K562 (cell line): ENCODE measurements around the gene DKK3. TPM values are rescaled to one million over a fixed set of nuclear protein-coding genes. Genes with fewer than 3 reads are reported as not detected.
A peak's percentile ranks its signal among the peaks of the same experiment; 100 is the strongest.

Experiments used
- ATAC-seq: fragments of 200-7000 bp; cut with Tn5 transposase; 3 replicates; pipeline ENCODE4 v1.9.1; 2020; ENCODE audit warnings: moderate library complexity
- BruUV-seq: library from RNA; stranded (reverse); fragments of 400-500 nt; replicated peaks from 2 replicates; lab custom pipeline; 2021; lab: Mats Ljungman, UMichigan
- CTCF ChIA-PET: fragments of 300-600 bp; formaldehyde crosslinking; extraction: SDS; loops from one replicate; lab custom pipeline; 2021; ENCODE audit warnings: low intra/inter-chr PET ratio; lab: Yijun Ruan, JAX
- POLR2A ChIA-PET: fragments of 300-600, 350-650 bp; sonication (Branson Sonifier 250); formaldehyde crosslinking; extraction: SDS; loops from one replicate; lab custom pipeline; 2021; ENCODE audit warnings: antibody characterized with exemption, inconsistent platforms; lab: Yijun Ruan, JAX
- DNase-seq, 4 experiments: peaks; one replicate each; pipeline versions ENCODE4 v3.0.0 to v3.0.0-alpha.2; 2011 to 2018; ENCODE audit warnings: low spot score in 3 of 4, mixed read lengths in 3 of 4; ENCODE audit errors: extremely low read depth in 1 of 4
- FAIRE-seq: peaks from 2 replicates; lab custom pipeline; 2011; peaks lifted over from hg19 to GRCh38; lab: Jason Lieb, UNC
- H2AFZ ChIP-seq: 2 replicates; pipeline ENCODE4 v1.6.0; 2011; ENCODE audit warnings: low read depth, low read length, control low read depth, inconsistent platforms
- H3K27ac ChIP-seq: fragments of 200-600 bp; 3 replicates; pipeline ENCODE4 v1.8.0; 2011; ENCODE audit warnings: low read depth, mild to moderate bottlenecking, control low read depth, inconsistent platforms, low read length, moderate library complexity, mixed read lengths; ENCODE audit errors: extremely low read depth
- H3K27me3 ChIP-seq, 2 experiments: fragments of 300-600 bp in 1 of 2; 2 replicates in 1 of 2; 3 replicates in 1 of 2; pipeline versions ENCODE4 v1.6.0 to v1.8.0; 2011; ENCODE audit warnings: inconsistent platforms in 2 of 2, low read length in 2 of 2, mild to moderate bottlenecking in 1 of 2, mixed read lengths in 1 of 2, moderate library complexity in 1 of 2; ENCODE audit not compliant: control insufficient read depth in 2 of 2, insufficient read depth in 2 of 2
- H3K36me3 ChIP-seq: fragments of 300-600 bp; 3 replicates; pipeline ENCODE4 v1.8.0; 2011; ENCODE audit warnings: mild to moderate bottlenecking, low read length, inconsistent platforms; ENCODE audit not compliant: control insufficient read depth, insufficient read depth
- H3K4me1 ChIP-seq, 2 experiments: fragments of 200-600 bp in 1 of 2; replicated peaks in 1 of 2; 2 replicates in 1 of 2; 3 replicates in 1 of 2; pipeline versions ENCODE4 v1.5.1 to v1.8.0; 2011; ENCODE audit warnings: inconsistent platforms in 2 of 2, low read length in 2 of 2, mild to moderate bottlenecking in 1 of 2, mixed read lengths in 1 of 2, moderate library complexity in 1 of 2; ENCODE audit not compliant: control insufficient read depth in 2 of 2, insufficient read depth in 2 of 2
- H3K4me2 ChIP-seq: 2 replicates; pipeline ENCODE4 v1.6.1; 2011; ENCODE audit warnings: low read length, control low read depth, inconsistent platforms, mixed read lengths; ENCODE audit not compliant: insufficient read depth
- H3K4me3 ChIP-seq: fragments of 200-600 bp; sonication (generic), shearing (Covaris generic); 2 replicates; pipeline ENCODE4 v1.5.1; 2016; ENCODE audit warnings: control low read depth, inconsistent platforms
- H3K79me2 ChIP-seq: fragments of 200-600 bp; 3 replicates; pipeline ENCODE4 v1.8.0; 2011; ENCODE audit warnings: low read length, inconsistent platforms; ENCODE audit not compliant: control insufficient read depth, insufficient read depth
- H3K9ac ChIP-seq, 2 experiments: 2 replicates each; pipeline versions ENCODE4 v1.6.0 to v1.6.1; 2011; ENCODE audit warnings: low read depth in 2 of 2, low read length in 2 of 2, control low read depth in 1 of 2, inconsistent platforms in 1 of 2, mild to moderate bottlenecking in 1 of 2, mixed read lengths in 1 of 2; ENCODE audit not compliant: insufficient read depth in 1 of 2
- H3K9me1 ChIP-seq: one replicate; pipeline ENCODE4 v1.6.0; 2011; ENCODE audit warnings: inconsistent platforms, mild to moderate bottlenecking, low read length, moderate library complexity; ENCODE audit not compliant: control insufficient read depth, insufficient read depth
- H3K9me3 ChIP-seq: replicated peaks from 2 replicates; pipeline ENCODE4 v1.5.1; 2011; ENCODE audit warnings: low read depth, low read length, inconsistent platforms; ENCODE audit not compliant: control insufficient read depth, insufficient read depth
- H4K20me1 ChIP-seq: replicated peaks from 2 replicates; pipeline ENCODE4 v1.6.1; 2011; ENCODE audit warnings: low read length, inconsistent platforms, mixed read lengths; ENCODE audit not compliant: control insufficient read depth, insufficient read depth
- BRF1 ChIP-seq: IDR thresholded peaks from 3 replicates; pipeline ENCODE4 v1.6.1; 2011; ENCODE audit warnings: borderline replicate concordance, mild to moderate bottlenecking; ENCODE audit not compliant: insufficient read length; ENCODE audit errors: extremely low read depth
- HNRNPK ChIP-seq: fragments of 200-400 bp; formaldehyde crosslinking; IDR thresholded peaks from one replicate; pipeline ENCODE4 v1.6.1; 2018; ENCODE audit warnings: mild to moderate bottlenecking, low read depth, low read length; ENCODE audit not compliant: poor library complexity, severe bottlenecking
- PRDM10 ChIP-seq: fragments of 450-650 bp; IDR thresholded peaks from 2 replicates; pipeline ENCODE4 v1.6.1; 2018; ENCODE audit not compliant: partially characterized antibody
- RAD21 ChIP-seq, 2 experiments: fragments of 250-450 bp in 1 of 2; fragments of 450-650 bp in 1 of 2; sonication (Bioruptor Pico) in 1 of 2; formaldehyde crosslinking in 1 of 2; IDR thresholded peaks in 1 of 2; conservative IDR thresholded peaks in 1 of 2; 2 replicates each; pipeline versions ENCODE4 v1.4.0 to v1.8.0; 2020 to 2022; ENCODE audit warnings: mild to moderate bottlenecking in 2 of 2, moderate library complexity in 1 of 2
- RB1 ChIP-seq: fragments of 450-650 bp; IDR thresholded peaks from 2 replicates; pipeline ENCODE4 v1.6.1; 2017; ENCODE audit warnings: low read depth, mild to moderate bottlenecking
- ZNF609 ChIP-seq: sonication (generic); formaldehyde crosslinking; IDR thresholded peaks from 2 replicates; pipeline ENCODE4 v1.8.1; 2023; ENCODE audit warnings: missing genetic modification reagents, mild to moderate bottlenecking, borderline replicate concordance
- WGBS: fragments of 100-300 bp; shearing (Covaris generic); methylation state at CpG from one replicate; pipeline ENCODE4 v1.1.6; 2016; ENCODE audit warnings: low coverage, mixed read lengths; ENCODE audit not compliant: insufficient coverage; ENCODE audit errors: missing lambda C conversion rate; 5-methylcytosine and 5-hydroxymethylcytosine counted together
- in situ Hi-C: fragments of 300-500 bp; cut with MboI; formaldehyde crosslinking; loops from 4 replicates; pipeline ENCODE4 v1.15.0; 2018; ENCODE audit warnings: inconsistent platforms, mixed read lengths
- intact Hi-C: fragments of 100-400 bp; cut with micrococcal nuclease; formaldehyde crosslinking; loops from 2 replicates; pipeline ENCODE4 v1.14.2; 2022
- polyA plus RNA-seq, 8 experiments: library from polyadenylated mRNA; depleted of rRNA in 4 of 8; stranded (reverse) in 5 of 8; unstranded in 3 of 8; fragments of >200 nt; fragmentation: Nextera tagmentation in 2 of 8; fragmentation: Illumina TruSeq in 1 of 8; extraction: Ambion mirVana in 2 of 8; extraction: Trizol in 1 of 8; gene quantifications; 2 replicates each; pipeline versions ENCODE4 v1.2.1 to v1.2.3, GENCODE V29; 2011 to 2014; ENCODE audit warnings: inconsistent platforms in 1 of 8, missing spikeins in 1 of 8
- total RNA-seq, 7 experiments: library from RNA; depleted of rRNA in 6 of 7; stranded (reverse); fragments of >200 nt in 6 of 7; fragmentation: Illumina TruSeq in 2 of 7; extraction: Trizol in 2 of 7; gene quantifications; 2 replicates each; pipeline versions ENCODE4 v1.2.1 to v1.2.3, GENCODE V29; 2011 to 2021; ENCODE audit warnings: low replicate concordance in 1 of 7
- TF ChIP-seq, protein P1 (sequence below), 3 experiments: IDR thresholded peaks in 2 of 3; conservative IDR thresholded peaks in 1 of 3; 2 replicates each; pipeline ENCODE4 v1.5.1; 2011 to 2012; ENCODE audit warnings: low read length in 3 of 3, mild to moderate bottlenecking in 3 of 3, control low read depth in 2 of 3, improper control_type of control experiment in 1 of 3, inconsistent platforms in 1 of 3, low read depth in 1 of 3, mixed read lengths in 1 of 3, moderate library complexity in 1 of 3; ENCODE audit not compliant: insufficient read depth in 2 of 3

Gene DKK3
- total and polyA plus RNA-seq, 9 of the 15 experiments (the other 6 are each of a cell fraction or from before 2014, with no cell fraction given), result 0.14 to 0.85 (median 0.38) TPM; not detected in 6

DNA sequence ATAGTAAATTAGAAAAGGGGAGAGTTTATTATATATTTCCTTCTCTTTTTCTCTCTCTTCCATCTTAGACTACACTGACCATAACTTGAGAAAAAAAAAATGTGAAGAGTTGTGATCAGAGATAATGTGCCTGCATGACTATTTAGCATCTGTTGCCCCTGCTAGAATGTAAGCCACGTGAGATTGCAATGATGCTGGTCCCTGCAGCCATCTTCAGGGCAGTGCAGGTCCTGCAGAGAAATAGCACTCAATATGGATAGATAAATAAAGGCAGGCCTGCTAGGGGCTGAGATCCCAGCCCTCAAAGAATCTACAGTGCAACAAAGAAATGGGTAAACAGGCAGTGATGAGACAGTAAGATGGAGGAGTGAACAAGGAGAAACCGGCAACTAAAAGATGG is 7.8 kb upstream of the DKK3 start:
- Histone ChIP-seq H3K9me3 (no peaks in the 10 kb centered on the region), H3K27me3 (no peaks in the 10 kb centered on the region), H3K27ac (no peak overlapping the region), H3K36me3 (no peaks in the 10 kb centered on the region), H3K4me3 (no peak overlapping the region), H3K9me1 (no peaks in the 10 kb centered on the region), H4K20me1 (no peaks in the 10 kb centered on the region), H3K4me2 (no peak overlapping the region), H3K4me1 (peaks cover 0 to 27% of the 10 kb centered on the region in 2 experiments; a peak in 3 of 5 replicates), H3K9ac (no peak overlapping the region), H3K79me2 (no peaks in the 10 kb centered on the region), H2AFZ (no peak overlapping the region)
- no TSS peak for BruUV-seq
- in situ Hi-C loops (no loop called here), intact Hi-C loops (no loop called here)
- 0% methylated on average over 2 of the region's 2 CpGs for WGBS
- POLR2A ChIA-PET, result no interaction called here
- no peak for DNase-seq
- no peak for FAIRE-seq
- CTCF ChIA-PET, result no interaction called here
- ATAC-seq, result no peak
- TF ChIP-seq, protein P1, sequence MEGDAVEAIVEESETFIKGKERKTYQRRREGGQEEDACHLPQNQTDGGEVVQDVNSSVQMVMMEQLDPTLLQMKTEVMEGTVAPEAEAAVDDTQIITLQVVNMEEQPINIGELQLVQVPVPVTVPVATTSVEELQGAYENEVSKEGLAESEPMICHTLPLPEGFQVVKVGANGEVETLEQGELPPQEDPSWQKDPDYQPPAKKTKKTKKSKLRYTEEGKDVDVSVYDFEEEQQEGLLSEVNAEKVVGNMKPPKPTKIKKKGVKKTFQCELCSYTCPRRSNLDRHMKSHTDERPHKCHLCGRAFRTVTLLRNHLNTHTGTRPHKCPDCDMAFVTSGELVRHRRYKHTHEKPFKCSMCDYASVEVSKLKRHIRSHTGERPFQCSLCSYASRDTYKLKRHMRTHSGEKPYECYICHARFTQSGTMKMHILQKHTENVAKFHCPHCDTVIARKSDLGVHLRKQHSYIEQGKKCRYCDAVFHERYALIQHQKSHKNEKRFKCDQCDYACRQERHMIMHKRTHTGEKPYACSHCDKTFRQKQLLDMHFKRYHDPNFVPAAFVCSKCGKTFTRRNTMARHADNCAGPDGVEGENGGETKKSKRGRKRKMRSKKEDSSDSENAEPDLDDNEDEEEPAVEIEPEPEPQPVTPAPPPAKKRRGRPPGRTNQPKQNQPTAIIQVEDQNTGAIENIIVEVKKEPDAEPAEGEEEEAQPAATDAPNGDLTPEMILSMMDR (IDR thresholded peaks at IDR 0.05 in 2 of 3, conservative IDR thresholded peaks at IDR 0.05 in 1 of 3; ENCODE audit: insufficient read depth in 2 of 3, low read depth in 1 of 3, low read length in 3 of 3), result peak in 2 of 3 experiments; percentile 21 to 23; a peak in 2 of 6 replicates
- TF ChIP-seq ZNF609 (CRISPR knock-in tag) (no peak), HNRNPK (no peak), PRDM10 (no peak), RAD21 (CRISPR knock-in tag; conservative IDR thresholded peaks at IDR 0.05 in 1 of 2, IDR thresholded peaks at IDR 0.05 in 1 of 2) (peak in 1 of 2 experiments; percentile 27; a peak in 1 of 4 replicates), RB1 (no peak), BRF1 (no peak)
